HepG2 (cell line): Measurements from ENCODE around the gene TTC23. TPM values are rescaled to one million over a fixed set of nuclear protein-coding genes. Genes with fewer than 3 reads are reported as not detected.

ENCODE experiments used
- CREM ChIP-seq, 2 experiments: sonication (generic) in 1 of 2; formaldehyde crosslinking in 1 of 2; IDR thresholded peaks; 2 replicates each; pipeline versions ENCODE4 v1.4.0 to v1.6.1; 2016 to 2020; ENCODE audit warnings: antibody characterized with exemption in 1 of 2, mild to moderate bottlenecking in 1 of 2, missing genetic modification reagents in 1 of 2
- FOXA3 ChIP-seq: IDR thresholded peaks from 2 replicates; pipeline ENCODE4 v1.6.1; 2016; ENCODE audit warnings: missing genetic modification reagents, missing compliant biosample characterization
- GTF2F1 ChIP-seq: fragments of 150-350 bp; IDR thresholded peaks from 2 replicates; pipeline ENCODE4 v1.6.1; 2014; ENCODE audit warnings: low read length
- KDM4B ChIP-seq: sonication (generic); formaldehyde crosslinking; IDR thresholded peaks from 2 replicates; pipeline ENCODE4 v1.4.0; 2020; ENCODE audit warnings: missing genetic modification reagents
- REPIN1 ChIP-seq: sonication (generic); formaldehyde crosslinking; IDR thresholded peaks from 2 replicates; pipeline ENCODE4 v1.8.0; 2022; ENCODE audit warnings: missing genetic modification reagents, low read depth, mild to moderate bottlenecking, borderline replicate concordance
- REST ChIP-seq, 2 experiments: IDR thresholded peaks; 2 replicates each; pipeline ENCODE4 v1.6.1; 2011 to 2012; ENCODE audit warnings: low read length in 2 of 2, borderline replicate concordance in 1 of 2, low read depth in 1 of 2, mild to moderate bottlenecking in 1 of 2, moderate library complexity in 1 of 2
- SOX6 ChIP-seq, 2 experiments: fragments of 450-650 bp in 1 of 2; sonication (generic) in 1 of 2; formaldehyde crosslinking in 1 of 2; IDR thresholded peaks; 2 replicates each; pipeline versions ENCODE4 v1.4.0 to v1.6.1; 2017 to 2020; ENCODE audit warnings: antibody characterized with exemption in 1 of 2, mild to moderate bottlenecking in 1 of 2, missing genetic modification reagents in 1 of 2
- ZNF121 ChIP-seq: sonication (generic); formaldehyde crosslinking; IDR thresholded peaks from 2 replicates; pipeline ENCODE4 v1.5.0; 2020; ENCODE audit warnings: mild to moderate bottlenecking, missing genetic modification reagents
- polyA plus RNA-seq, 8 experiments: library from polyadenylated mRNA; depleted of rRNA in 3 of 8; stranded (reverse) in 7 of 8; unstranded in 1 of 8; fragments of >200 nt; fragmentation: Illumina TruSeq in 4 of 8; extraction: Trizol in 4 of 8; gene quantifications; 2 replicates each; pipeline versions ENCODE4 v1.2.1 to v1.2.3, GENCODE V29; 2011 to 2016; ENCODE audit warnings: low read depth in 4 of 8, missing spikeins in 1 of 8, mixed read lengths in 1 of 8; ENCODE audit not compliant: insufficient read depth in 1 of 8
- total RNA-seq, 5 experiments: library from RNA; depleted of rRNA; stranded (reverse); fragments of >200 nt; fragmentation: Illumina TruSeq; extraction: Trizol; gene quantifications; 2 replicates each; pipeline ENCODE4 v1.2.3, GENCODE V29; 2016; ENCODE audit warnings: low read depth in 1 of 5
- TF ChIP-seq, protein P1 (sequence below), 2 experiments: fragments of 450-650 bp in 1 of 2; sonication (generic) in 1 of 2; formaldehyde crosslinking in 1 of 2; IDR thresholded peaks; 2 replicates each; pipeline versions ENCODE4 v1.6.1 to v1.8.0; 2016 to 2022; ENCODE audit warnings: antibody characterized with exemption in 1 of 2, mild to moderate bottlenecking in 1 of 2, missing genetic modification reagents in 1 of 2

TTC23 gene
- total and polyA plus RNA-seq, 2 of the 13 experiments (the other 11 are each of a cell fraction or from before 2014, with no cell fraction given) = 1.6 to 11.7 TPM

DNA sequence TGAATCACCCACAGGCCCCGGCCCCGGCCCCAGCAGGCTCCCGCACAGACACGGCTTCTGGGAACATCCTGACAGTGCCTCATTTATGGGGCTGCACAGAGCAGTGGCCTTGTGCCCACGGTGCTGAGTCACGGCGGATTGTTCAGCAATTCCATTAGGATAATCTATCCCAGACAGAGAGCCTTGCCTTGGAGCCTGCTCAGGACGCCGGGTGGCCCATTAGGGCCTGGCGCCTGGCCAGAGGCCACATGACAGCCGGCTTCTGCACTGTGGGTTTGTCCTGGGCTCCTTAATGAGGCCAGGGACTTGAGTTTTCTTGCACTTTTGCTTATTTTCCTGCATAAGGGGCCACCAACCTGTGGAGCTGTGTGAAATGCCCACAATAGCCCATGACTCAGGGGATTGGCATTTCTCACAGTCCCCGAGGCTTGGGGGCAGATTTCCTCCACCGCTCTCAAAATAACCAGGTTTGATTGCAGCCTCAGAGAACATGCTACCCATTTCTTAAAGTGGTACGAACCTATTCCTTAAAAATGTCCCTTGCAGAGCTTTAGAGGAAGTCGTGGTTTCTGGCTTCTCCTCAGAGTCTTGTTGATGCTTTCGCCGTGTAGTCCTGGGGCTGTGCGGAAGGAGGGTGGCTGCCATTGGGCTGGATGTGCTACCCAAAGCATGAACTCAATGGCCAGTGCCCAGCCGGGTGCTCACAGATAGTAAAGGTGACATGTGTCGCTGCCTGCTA is 125.5 kb downstream of the TTC23 start (continued):
- TF ChIP-seq, protein P1, sequence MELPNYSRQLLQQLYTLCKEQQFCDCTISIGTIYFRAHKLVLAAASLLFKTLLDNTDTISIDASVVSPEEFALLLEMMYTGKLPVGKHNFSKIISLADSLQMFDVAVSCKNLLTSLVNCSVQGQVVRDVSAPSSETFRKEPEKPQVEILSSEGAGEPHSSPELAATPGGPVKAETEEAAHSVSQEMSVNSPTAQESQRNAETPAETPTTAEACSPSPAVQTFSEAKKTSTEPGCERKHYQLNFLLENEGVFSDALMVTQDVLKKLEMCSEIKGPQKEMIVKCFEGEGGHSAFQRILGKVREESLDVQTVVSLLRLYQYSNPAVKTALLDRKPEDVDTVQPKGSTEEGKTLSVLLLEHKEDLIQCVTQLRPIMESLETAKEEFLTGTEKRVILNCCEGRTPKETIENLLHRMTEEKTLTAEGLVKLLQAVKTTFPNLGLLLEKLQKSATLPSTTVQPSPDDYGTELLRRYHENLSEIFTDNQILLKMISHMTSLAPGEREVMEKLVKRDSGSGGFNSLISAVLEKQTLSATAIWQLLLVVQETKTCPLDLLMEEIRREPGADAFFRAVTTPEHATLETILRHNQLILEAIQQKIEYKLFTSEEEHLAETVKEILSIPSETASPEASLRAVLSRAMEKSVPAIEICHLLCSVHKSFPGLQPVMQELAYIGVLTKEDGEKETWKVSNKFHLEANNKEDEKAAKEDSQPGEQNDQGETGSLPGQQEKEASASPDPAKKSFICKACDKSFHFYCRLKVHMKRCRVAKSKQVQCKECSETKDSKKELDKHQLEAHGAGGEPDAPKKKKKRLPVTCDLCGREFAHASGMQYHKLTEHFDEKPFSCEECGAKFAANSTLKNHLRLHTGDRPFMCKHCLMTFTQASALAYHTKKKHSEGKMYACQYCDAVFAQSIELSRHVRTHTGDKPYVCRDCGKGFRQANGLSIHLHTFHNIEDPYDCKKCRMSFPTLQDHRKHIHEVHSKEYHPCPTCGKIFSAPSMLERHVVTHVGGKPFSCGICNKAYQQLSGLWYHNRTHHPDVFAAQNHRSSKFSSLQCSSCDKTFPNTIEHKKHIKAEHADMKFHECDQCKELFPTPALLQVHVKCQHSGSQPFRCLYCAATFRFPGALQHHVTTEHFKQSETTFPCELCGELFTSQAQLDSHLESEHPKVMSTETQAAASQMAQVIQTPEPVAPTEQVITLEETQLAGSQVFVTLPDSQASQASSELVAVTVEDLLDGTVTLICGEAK (IDR thresholded peaks at IDR 0.05) = no peak
- TF ChIP-seq, protein P1 (CRISPR knock-in tag; IDR thresholded peaks at IDR 0.05) = no peak
- TF ChIP-seq REST (IDR thresholded peaks at IDR 0.05; ENCODE audit: borderline replicate concordance in 1 of 2, low read depth in 1 of 2, low read length in 2 of 2) = no peak
- TF ChIP-seq CREM (IDR thresholded peaks at IDR 0.05) = no peak
- no peak for TF ChIP-seq CREM (CRISPR knock-in tag; IDR thresholded peaks at IDR 0.05)
- no peak for TF ChIP-seq FOXA3 (CRISPR knock-in tag)
- TF ChIP-seq REPIN1 (CRISPR knock-in tag) = no peak
- TF ChIP-seq SOX6 (IDR thresholded peaks at IDR 0.05) = no peak
- no peak for TF ChIP-seq SOX6 (CRISPR knock-in tag; IDR thresholded peaks at IDR 0.05)
- no peak for TF ChIP-seq ZNF121 (CRISPR knock-in tag)
- TF ChIP-seq KDM4B (CRISPR knock-in tag) = no peak
- no peak for TF ChIP-seq GTF2F1
